PC-9 (cell line): Measurements from ENCODE around the gene SEMA5A. TPM values are rescaled to one million over a fixed set of nuclear protein-coding genes. Genes with fewer than 3 reads are reported as not detected.

Experiments used
- BruUV-seq: library from RNA; stranded (reverse); fragments of 400-500 nt; replicated peaks from 2 replicates; lab custom pipeline; 2021; lab: Mats Ljungman, UMichigan
- CTCF ChIA-PET: fragments of 300-600 bp; sonication (Branson Sonifier 250); formaldehyde crosslinking; loops from one replicate; lab custom pipeline; 2022; ENCODE audit warnings: antibody characterized with exemption; lab: Charles Lee
- POLR2A ChIA-PET: fragments of 300-600 bp; sonication (Branson Sonifier 250); formaldehyde crosslinking; loops from one replicate; lab custom pipeline; 2022; ENCODE audit warnings: antibody characterized with exemption; ENCODE audit not compliant: unreplicated experiment; lab: Charles Lee
- DNase-seq, 2 experiments: peaks; one replicate each; pipeline versions ENCODE4 v3.0.0 to v3.0.0-alpha.2; 2015 to 2022; ENCODE audit warnings: mixed read lengths in 1 of 2
- H2AFZ ChIP-seq: fragments of 200-600 bp; sonication (generic); 2 replicates; pipeline ENCODE4 v1.8.1; 2017; ENCODE audit warnings: antibody characterized with exemption
- H3F3A ChIP-seq: fragments of 200-600 bp; sonication (generic); 2 replicates; pipeline ENCODE4 v1.8.1; 2017; ENCODE audit warnings: antibody characterized with exemption, mild to moderate bottlenecking, low read depth; ENCODE audit not compliant: insufficient read depth
- H3K27ac ChIP-seq: fragments of 200-600 bp; sonication (generic); 2 replicates; pipeline ENCODE4 v1.6.1; 2016; ENCODE audit warnings: mixed run types
- H3K27me3 ChIP-seq: fragments of 200-600 bp; sonication (generic); 2 replicates; pipeline ENCODE4 v1.6.1; 2016; ENCODE audit warnings: low read depth, mixed run types; ENCODE audit not compliant: insufficient read depth
- H3K36me3 ChIP-seq: fragments of 200-600 bp; sonication (generic); 2 replicates; pipeline ENCODE4 v1.6.1; 2016; ENCODE audit warnings: low read depth, mixed run types
- H3K4me1 ChIP-seq: fragments of 200-600 bp; sonication (generic); replicated peaks from 2 replicates; pipeline ENCODE4 v1.6.1; 2016; ENCODE audit warnings: mixed run types; ENCODE audit not compliant: insufficient read depth
- H3K4me2 ChIP-seq: fragments of 200-600 bp; sonication (generic); 2 replicates; pipeline ENCODE4 v1.6.1; 2017; ENCODE audit warnings: mixed run types
- H3K4me3 ChIP-seq: fragments of 200-600 bp; sonication (generic); 2 replicates; pipeline ENCODE4 v1.6.1; 2016; ENCODE audit warnings: mixed run types
- H3K79me2 ChIP-seq: fragments of 200-600 bp; sonication (generic); 2 replicates; pipeline ENCODE4 v1.6.1; 2017; ENCODE audit warnings: low read depth, mixed run types
- H3K9me2 ChIP-seq: fragments of 200-600 bp; sonication (generic); 2 replicates; pipeline ENCODE4 v1.8.1; 2017; ENCODE audit warnings: mild to moderate bottlenecking; ENCODE audit not compliant: insufficient read depth
- H3K9me3 ChIP-seq: fragments of 200-600 bp; sonication (generic); 2 replicates; pipeline ENCODE4 v1.8.1; 2016; ENCODE audit warnings: low read depth; ENCODE audit not compliant: insufficient read depth
- H4K20me1 ChIP-seq: fragments of 200-600 bp; sonication (generic); 2 replicates; pipeline ENCODE4 v1.8.1; 2017; ENCODE audit not compliant: insufficient read depth
- EZH2 ChIP-seq: fragments of 200-600 bp; sonication (generic); IDR thresholded peaks from 2 replicates; pipeline ENCODE4 v1.8.0; 2017; ENCODE audit warnings: antibody characterized with exemption, low read depth
- intact Hi-C: fragments of 100-400 bp; cut with micrococcal nuclease; formaldehyde crosslinking; loops from one replicate; pipeline ENCODE4 v1.10.0; 2022; ENCODE audit not compliant: unreplicated experiment
- total RNA-seq: library from RNA; stranded (reverse); gene quantifications from 2 replicates; pipeline ENCODE4 v1.2.3, GENCODE V29; 2021
- TF ChIP-seq, protein P1 (sequence below): fragments of 200-600 bp; sonication (generic); conservative IDR thresholded peaks from 2 replicates; pipeline ENCODE4 v1.6.1; 2017; ENCODE audit warnings: mixed run types, antibody characterized with exemption, mild to moderate bottlenecking, moderate library complexity

SEMA5A gene
- total RNA-seq, 1 experiment from 2014 or later, result not detected

DNA sequence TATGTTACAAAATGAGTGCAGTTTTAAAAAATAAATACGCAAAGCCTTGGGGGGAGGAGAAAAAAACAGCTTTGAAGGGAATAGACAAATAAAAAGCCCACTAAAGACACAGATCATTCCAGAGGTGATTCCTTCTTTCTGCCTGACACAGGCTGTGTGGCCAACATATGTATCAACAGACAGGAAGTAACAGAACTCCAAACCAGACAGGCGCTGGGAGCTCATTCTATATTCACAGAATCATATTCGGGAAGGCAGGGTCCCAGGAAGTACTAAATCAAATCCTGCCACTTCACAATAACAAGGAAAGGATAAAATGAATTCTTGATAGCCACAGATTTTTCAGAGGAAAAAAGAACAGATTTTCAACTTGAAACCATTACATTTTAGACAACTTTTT, 62.1 kb downstream of the SEMA5A start:
- Histone ChIP-seq H2AFZ (no peak overlapping the region), H4K20me1 (no peaks in the 10 kb centered on the region), H3K79me2 (no peaks in the 10 kb centered on the region), H3K9me3 (0 out of 2 replicates have a peak, but pooled peaks cover 2% of the 10 kb centered on the region), H3K36me3 (no peaks in the 10 kb centered on the region), H3K27ac (no peak overlapping the region), H3K4me1 (no peaks in the 10 kb centered on the region), H3K4me3 (no peak overlapping the region), H3F3A (no peaks in the 10 kb centered on the region), H3K9me2 (no peaks in the 10 kb centered on the region), H3K4me2 (no peak overlapping the region), H3K27me3 (no peaks in the 10 kb centered on the region)
- TF ChIP-seq, protein P1, sequence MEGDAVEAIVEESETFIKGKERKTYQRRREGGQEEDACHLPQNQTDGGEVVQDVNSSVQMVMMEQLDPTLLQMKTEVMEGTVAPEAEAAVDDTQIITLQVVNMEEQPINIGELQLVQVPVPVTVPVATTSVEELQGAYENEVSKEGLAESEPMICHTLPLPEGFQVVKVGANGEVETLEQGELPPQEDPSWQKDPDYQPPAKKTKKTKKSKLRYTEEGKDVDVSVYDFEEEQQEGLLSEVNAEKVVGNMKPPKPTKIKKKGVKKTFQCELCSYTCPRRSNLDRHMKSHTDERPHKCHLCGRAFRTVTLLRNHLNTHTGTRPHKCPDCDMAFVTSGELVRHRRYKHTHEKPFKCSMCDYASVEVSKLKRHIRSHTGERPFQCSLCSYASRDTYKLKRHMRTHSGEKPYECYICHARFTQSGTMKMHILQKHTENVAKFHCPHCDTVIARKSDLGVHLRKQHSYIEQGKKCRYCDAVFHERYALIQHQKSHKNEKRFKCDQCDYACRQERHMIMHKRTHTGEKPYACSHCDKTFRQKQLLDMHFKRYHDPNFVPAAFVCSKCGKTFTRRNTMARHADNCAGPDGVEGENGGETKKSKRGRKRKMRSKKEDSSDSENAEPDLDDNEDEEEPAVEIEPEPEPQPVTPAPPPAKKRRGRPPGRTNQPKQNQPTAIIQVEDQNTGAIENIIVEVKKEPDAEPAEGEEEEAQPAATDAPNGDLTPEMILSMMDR, result no peak
- TF ChIP-seq EZH2, result no peak
- DNase-seq, result no peak
- POLR2A ChIA-PET, result no interaction called here
- no TSS peak for BruUV-seq
- CTCF ChIA-PET, result no interaction called here
- intact Hi-C loops, result no loop called here

DNA sequence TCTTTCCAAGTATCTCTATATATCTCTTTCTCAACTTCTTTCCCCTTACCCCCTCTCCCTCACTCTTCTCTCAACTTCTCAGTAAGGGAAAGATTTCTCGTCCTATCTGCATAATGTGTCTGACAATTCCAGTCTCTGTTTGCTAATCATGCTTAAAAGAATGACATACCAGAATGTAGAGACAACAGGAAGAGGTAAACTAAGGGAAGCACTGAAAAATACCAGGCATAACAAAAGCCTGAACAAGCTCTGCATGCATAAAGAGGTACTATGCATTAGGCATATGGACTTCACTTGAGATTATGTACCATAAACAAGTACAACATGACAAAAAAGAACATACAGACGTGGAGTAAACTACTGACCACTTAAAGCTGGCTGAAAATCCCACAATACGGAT, 62.6 kb downstream of the SEMA5A start:
- no peaks in the 10 kb centered on the region for H3K27me3 ChIP-seq
- H3F3A ChIP-seq, result no peaks in the 10 kb centered on the region
- POLR2A ChIA-PET, result no interaction called here
- H2AFZ ChIP-seq, result no peak overlapping the region
- intact Hi-C loops, result no loop called here
- no peak for DNase-seq
- CTCF ChIA-PET, result no interaction called here
- H3K4me1 ChIP-seq, result no peaks in the 10 kb centered on the region
- no TSS peak for BruUV-seq
- no peak overlapping the region for H3K4me2 ChIP-seq
- H3K27ac ChIP-seq, result no peak overlapping the region
- no peak overlapping the region for H3K4me3 ChIP-seq
- no peak for TF ChIP-seq EZH2
- no peaks in the 10 kb centered on the region for H4K20me1 ChIP-seq
- H3K79me2 ChIP-seq, result no peaks in the 10 kb centered on the region
- no peaks in the 10 kb centered on the region for H3K9me2 ChIP-seq
- no peaks in the 10 kb centered on the region for H3K36me3 ChIP-seq
- H3K9me3 ChIP-seq, result peaks cover 6% of the 10 kb centered on the region; the same call in 1 of the 2 replicates

DNA sequence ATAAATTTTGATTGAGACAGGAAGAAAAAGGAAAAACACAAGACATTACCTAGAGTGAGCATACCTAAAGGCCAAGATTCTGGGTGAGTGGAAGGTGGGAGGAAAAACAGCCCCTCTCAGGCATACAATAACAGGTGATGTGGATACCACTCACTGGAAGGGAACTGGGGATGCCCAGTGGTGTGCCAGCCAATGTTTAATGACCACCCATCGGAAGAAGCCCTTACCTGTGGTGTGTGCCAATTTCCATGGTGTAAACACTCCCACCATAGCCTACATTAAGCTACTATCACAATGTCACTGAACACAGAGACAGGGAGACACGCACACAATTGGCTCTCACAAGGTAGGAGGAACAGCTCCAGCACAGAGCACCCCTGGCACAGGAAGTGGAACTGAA, 63.5 kb downstream of the SEMA5A start:
- H3K9me2 ChIP-seq, result no peaks in the 10 kb centered on the region
- H3K9me3 ChIP-seq, result peaks cover 15% of the 10 kb centered on the region
- ChIA-PET CTCF (no interaction called here), POLR2A (no interaction called here)
- no peak overlapping the region for H3K27ac ChIP-seq
- no peak overlapping the region for H3K4me3 ChIP-seq
- BruUV-seq, result no TSS peak
- intact Hi-C loops, result no loop called here
- no peaks in the 10 kb centered on the region for H3K4me1 ChIP-seq
- no peak for TF ChIP-seq EZH2
- no peaks in the 10 kb centered on the region for H3F3A ChIP-seq
- H4K20me1 ChIP-seq, result no peaks in the 10 kb centered on the region
- DNase-seq, result no peak
- no peak overlapping the region for H2AFZ ChIP-seq
- no peak overlapping the region for H3K4me2 ChIP-seq
- no peaks in the 10 kb centered on the region for H3K79me2 ChIP-seq
- H3K27me3 ChIP-seq, result no peaks in the 10 kb centered on the region
- no peaks in the 10 kb centered on the region for H3K36me3 ChIP-seq

DNA sequence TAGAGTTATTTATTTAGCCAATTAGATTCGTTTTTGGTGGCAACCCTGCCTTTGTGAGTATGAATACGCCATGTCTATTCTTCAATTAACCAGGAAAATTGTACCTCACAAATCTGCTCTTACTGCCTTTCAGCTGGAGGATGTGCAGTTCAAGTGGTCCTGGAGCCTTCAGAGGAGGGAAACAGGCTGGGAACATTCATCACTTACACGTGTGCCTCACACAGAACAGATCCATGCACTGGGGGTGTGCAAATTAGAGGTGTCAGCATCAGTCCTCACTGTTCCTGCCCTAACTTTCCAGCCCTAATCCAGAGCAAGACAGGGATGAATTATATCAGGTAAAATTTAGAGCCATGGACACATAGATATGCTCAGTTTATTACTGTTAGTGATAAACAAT, 65.4 kb downstream of the SEMA5A start:
- Histone ChIP-seq H3K27ac (no peak overlapping the region), H3K79me2 (no peaks in the 10 kb centered on the region), H3K4me3 (no peak overlapping the region), H3K36me3 (no peaks in the 10 kb centered on the region), H3K9me2 (no peaks in the 10 kb centered on the region), H3K9me3 (peaks cover 22% of the 10 kb centered on the region), H3K4me2 (no peak overlapping the region), H3K27me3 (no peaks in the 10 kb centered on the region), H2AFZ (no peak overlapping the region), H4K20me1 (no peaks in the 10 kb centered on the region), H3F3A (no peaks in the 10 kb centered on the region), H3K4me1 (no peaks in the 10 kb centered on the region)
- intact Hi-C loops, result no loop called here
- no peak for DNase-seq
- BruUV-seq, result no TSS peak
- TF ChIP-seq, protein P1, result no peak
- no peak for TF ChIP-seq EZH2
- POLR2A ChIA-PET, result no interaction called here
- CTCF ChIA-PET, result no interaction called here
